ENCODE results near the gene CDH4. TPM values are rescaled to one million over a fixed set of nuclear protein-coding genes. Genes with fewer than 3 reads are reported as not detected.

The CDH4 gene
- total and polyA plus RNA-seq, 2 of the 13 experiments (the other 11 are each of a cell fraction or from before 2014, with no cell fraction given), result not detected

DNA sequence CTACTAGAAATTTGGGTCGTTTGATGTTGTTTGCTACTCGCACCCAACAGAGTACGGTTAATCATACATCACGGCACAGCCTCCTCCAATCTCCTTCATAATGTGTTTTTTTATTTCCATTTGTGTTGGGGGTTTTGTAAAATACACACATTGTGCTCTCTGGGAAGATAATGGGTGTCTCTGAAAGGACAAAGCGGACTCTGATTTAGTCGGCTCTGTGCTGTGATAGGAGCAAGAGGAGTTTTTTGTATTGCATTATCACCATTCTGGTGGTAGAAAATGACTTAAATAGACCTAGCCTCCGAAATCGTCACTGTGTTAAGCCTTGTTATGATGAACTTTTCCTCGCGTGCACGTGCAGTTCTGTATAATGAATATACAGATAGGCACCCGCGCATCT, 196.3 kb downstream of the CDH4 start:
- no peaks in the 10 kb centered on the region for H3K36me3 ChIP-seq (replicated peaks in 1 of 2; ENCODE audit: control insufficient read depth in 1 of 2, insufficient read depth in 2 of 2, low read length in 2 of 2)
- ChIA-PET CTCF (ENCODE audit: low intra/inter-chr PET ratio, low total read pairs) (no interaction called here), POLR2A (no interaction called here)
- no peak overlapping the region for H2AFZ ChIP-seq (ENCODE audit: low read length)
- no TSS peak for BruUV-seq (replicated peaks)
- no peak for TF ChIP-seq SMARCC2 (IDR thresholded peaks at IDR 0.05)
- no peak for TF ChIP-seq CCDC6 (CRISPR knock-in tag; IDR thresholded peaks at IDR 0.05)
- no peak for TF ChIP-seq ZNF816 (CRISPR knock-in tag; IDR thresholded peaks at IDR 0.05; ENCODE audit: borderline replicate concordance)
- no peak for TF ChIP-seq HCFC1 (IDR thresholded peaks at IDR 0.05; ENCODE audit: low read depth, low read length)
- TF ChIP-seq, protein P1, sequence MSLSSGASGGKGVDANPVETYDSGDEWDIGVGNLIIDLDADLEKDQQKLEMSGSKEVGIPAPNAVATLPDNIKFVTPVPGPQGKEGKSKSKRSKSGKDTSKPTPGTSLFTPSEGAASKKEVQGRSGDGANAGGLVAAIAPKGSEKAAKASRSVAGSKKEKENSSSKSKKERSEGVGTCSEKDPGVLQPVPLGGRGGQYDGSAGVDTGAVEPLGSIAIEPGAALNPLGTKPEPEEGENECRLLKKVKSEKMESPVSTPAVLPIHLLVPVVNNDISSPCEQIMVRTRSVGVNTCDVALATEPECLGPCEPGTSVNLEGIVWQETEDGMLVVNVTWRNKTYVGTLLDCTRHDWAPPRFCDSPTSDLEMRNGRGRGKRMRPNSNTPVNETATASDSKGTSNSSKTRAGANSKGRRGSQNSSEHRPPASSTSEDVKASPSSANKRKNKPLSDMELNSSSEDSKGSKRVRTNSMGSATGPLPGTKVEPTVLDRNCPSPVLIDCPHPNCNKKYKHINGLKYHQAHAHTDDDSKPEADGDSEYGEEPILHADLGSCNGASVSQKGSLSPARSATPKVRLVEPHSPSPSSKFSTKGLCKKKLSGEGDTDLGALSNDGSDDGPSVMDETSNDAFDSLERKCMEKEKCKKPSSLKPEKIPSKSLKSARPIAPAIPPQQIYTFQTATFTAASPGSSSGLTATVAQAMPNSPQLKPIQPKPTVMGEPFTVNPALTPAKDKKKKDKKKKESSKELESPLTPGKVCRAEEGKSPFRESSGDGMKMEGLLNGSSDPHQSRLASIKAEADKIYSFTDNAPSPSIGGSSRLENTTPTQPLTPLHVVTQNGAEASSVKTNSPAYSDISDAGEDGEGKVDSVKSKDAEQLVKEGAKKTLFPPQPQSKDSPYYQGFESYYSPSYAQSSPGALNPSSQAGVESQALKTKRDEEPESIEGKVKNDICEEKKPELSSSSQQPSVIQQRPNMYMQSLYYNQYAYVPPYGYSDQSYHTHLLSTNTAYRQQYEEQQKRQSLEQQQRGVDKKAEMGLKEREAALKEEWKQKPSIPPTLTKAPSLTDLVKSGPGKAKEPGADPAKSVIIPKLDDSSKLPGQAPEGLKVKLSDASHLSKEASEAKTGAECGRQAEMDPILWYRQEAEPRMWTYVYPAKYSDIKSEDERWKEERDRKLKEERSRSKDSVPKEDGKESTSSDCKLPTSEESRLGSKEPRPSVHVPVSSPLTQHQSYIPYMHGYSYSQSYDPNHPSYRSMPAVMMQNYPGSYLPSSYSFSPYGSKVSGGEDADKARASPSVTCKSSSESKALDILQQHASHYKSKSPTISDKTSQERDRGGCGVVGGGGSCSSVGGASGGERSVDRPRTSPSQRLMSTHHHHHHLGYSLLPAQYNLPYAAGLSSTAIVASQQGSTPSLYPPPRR (CRISPR knock-in tag; IDR thresholded peaks at IDR 0.05; ENCODE audit: borderline replicate concordance), result no peak
- TF ChIP-seq ZNF878 (CRISPR knock-in tag; IDR thresholded peaks at IDR 0.05), result no peak
- H4K20me1 ChIP-seq (ENCODE audit: insufficient read depth, low read length), result no peaks in the 10 kb centered on the region
- FAIRE-seq, result no peak
- H3K27me3 ChIP-seq (ENCODE audit: control insufficient read depth in 1 of 2, insufficient read depth in 2 of 2, low read length in 2 of 2), result peaks cover 1 to 3% of the 10 kb centered on the region in 2 experiments; a peak in 1 of 5 replicates
- H3K4me2 ChIP-seq (ENCODE audit: low read depth, low read length), result no peak overlapping the region
- no peaks in the 10 kb centered on the region for H3K9me3 ChIP-seq (ENCODE audit: low read length)
- WGBS (ENCODE audit: low lambda C conversion rate), result 54% methylated on average over 13 of the region's 13 CpGs
- ATAC-seq, result no peak
- no peak overlapping the region for H3K9ac ChIP-seq (ENCODE audit: insufficient read depth, low read depth, low read length)
- no peak overlapping the region for H3K27ac ChIP-seq (ENCODE audit: extremely low read length, insufficient read depth, low read length)
- no peaks in the 10 kb centered on the region for H3K4me1 ChIP-seq (ENCODE audit: insufficient read depth, low read length)
- in situ Hi-C loops (cut with HindIII; ENCODE audit: extremely low pct_ligation_motif_present, low pct_unique_long_range_greater_than_20kb), result no loop called here
- no peak overlapping the region for H3K4me3 ChIP-seq (replicated peaks in 1 of 3; ENCODE audit: insufficient read depth in 1 of 3, low read depth in 2 of 3, low read length in 3 of 3)
- DNase-seq (ENCODE audit: low spot score), result no peak
- H3K79me2 ChIP-seq (ENCODE audit: insufficient read depth, low read length), result no peaks in the 10 kb centered on the region
- intact Hi-C loops (cut with micrococcal nuclease; ENCODE audit: unreplicated experiment), result no loop called here

Measured in HepG2 (cell line).